COLO668 (cell line): ENCODE results near the gene NTHL1.
"Not testable (repeated sequence)": the region's sequence is repeated elsewhere in the genome, so short reads cannot be mapped to it uniquely, and the experiment has no call there.

Experiments
- DNase-seq: peaks from one replicate; lab custom pipeline; 2025; ENCODE audit not compliant: unreplicated experiment; lab: John Stamatoyannopoulos, UW

NTHL1 gene

DNA sequence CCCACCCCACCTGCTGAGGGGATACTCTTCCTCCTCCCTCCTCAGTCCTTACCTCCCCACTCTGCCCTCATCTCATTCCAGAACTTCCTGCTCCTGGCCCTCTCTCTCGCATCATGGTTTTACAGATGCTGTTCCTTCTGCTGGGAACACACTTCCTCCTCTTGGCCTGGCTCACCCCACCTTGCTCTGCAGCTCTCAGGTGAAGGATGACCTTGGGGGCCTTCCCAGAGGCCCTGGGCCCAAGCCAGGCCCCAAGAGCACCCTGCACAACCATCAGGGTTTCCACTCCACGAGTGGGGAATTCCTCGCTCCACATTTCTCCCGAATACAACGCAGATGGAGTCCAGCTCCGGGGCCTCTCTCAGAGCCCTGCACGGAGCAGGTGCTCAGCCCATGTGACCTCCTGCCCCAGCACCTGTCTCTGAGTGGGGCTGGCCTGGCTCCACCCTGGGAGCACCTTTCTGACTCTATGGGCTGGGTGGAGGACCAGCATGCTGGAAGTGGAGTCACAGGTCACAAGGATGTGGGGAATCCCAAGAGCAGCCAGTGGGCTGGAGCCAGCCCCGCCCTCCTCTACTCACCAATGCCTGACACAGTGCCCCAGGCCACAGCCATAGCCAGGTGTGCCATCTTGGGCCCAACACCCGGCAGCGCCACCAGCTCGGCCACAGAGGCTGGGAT is 4.5 kb downstream of the NTHL1 start:
- peak; percentile 93 for DNase-seq

- DNase-seq, result peak; percentile 98
Observed at GRCh38 chr16:2042171-2042985, 5.3 kb downstream of the NTHL1 start.

GRCh38 chr16:2040787-2041522 is 6.7 kb downstream of the NTHL1 start:
- peak; percentile 74 for DNase-seq

- peak; percentile 30 for DNase-seq
Observed at GRCh38 chr16:2040041-2040786, 7.4 kb downstream of the NTHL1 start.

- peak; percentile 92 for DNase-seq
Observed at GRCh38 chr16:2039274-2040031, 8.2 kb downstream of the NTHL1 start.

DNA sequence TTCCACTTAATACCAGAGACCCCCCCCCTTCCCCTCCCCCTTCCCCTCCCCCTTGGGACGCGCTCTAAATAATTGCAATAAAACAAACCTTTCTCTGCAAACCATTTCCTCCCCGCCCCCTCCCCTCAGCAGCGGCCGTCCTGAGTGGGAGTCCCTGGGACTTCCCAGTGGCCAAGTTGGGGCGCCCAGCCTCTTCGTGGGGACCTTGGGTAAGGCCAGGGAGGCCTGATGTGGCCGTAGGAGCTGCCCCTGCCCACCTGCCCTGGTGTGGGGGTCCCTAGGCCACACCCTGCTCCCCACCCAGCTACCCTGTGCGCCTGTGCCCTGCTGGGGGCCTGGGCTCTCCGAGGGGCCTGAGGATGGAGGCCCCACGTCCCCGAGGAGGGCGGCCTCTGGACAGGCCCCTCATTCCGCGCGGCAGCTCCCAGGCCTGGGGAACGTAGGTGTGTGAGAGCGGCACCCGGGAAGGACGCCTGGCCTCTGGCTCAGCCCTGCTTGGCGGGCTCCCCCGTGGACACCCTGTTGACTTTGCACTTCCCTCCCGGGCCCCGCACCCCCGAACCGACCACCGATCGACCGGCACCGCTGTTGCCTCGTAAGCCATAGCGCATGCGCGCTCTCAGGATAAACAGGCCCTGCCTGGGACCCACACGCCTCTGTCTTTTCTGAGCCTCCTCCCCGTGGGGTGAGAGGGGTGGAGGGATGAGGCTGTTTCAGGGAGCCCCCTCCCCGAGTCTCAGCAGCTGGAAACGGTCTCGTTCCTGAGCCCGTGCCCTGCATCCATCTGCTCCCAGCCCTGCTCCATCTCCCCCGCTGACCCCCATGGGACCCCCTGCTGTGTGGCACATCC is 9.0 kb downstream of the NTHL1 start:
- peak; percentile 19 for DNase-seq

- no peak for DNase-seq
Observed at GRCh38 chr16:2037647-2038381, 9.8 kb downstream of the NTHL1 start.

DNA sequence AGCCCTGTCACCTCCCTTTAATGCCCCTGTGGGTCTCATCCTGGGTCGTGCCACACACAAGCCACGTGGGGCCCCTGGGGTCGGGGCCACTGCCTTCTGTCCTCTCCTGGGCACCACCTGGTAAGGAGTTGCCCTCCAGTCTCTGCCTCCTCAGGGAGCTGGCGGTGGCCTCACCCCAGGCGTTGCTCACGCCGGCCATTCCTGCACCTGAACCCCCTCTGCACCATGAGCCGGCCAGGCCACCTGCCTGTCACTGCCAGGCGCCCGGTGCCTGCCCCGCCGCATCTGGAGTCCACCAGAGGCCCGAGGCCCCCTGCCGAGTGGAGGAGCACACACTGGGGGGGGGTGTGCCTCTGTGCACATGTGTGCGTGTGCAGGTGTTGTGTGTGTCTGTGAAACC is 10.5 kb downstream of the NTHL1 start:
- DNase-seq, result peak; percentile 59

GRCh38 chr16:2036200-2036966 is 11.3 kb downstream of the NTHL1 start:
- peak; percentile 75 for DNase-seq

DNA sequence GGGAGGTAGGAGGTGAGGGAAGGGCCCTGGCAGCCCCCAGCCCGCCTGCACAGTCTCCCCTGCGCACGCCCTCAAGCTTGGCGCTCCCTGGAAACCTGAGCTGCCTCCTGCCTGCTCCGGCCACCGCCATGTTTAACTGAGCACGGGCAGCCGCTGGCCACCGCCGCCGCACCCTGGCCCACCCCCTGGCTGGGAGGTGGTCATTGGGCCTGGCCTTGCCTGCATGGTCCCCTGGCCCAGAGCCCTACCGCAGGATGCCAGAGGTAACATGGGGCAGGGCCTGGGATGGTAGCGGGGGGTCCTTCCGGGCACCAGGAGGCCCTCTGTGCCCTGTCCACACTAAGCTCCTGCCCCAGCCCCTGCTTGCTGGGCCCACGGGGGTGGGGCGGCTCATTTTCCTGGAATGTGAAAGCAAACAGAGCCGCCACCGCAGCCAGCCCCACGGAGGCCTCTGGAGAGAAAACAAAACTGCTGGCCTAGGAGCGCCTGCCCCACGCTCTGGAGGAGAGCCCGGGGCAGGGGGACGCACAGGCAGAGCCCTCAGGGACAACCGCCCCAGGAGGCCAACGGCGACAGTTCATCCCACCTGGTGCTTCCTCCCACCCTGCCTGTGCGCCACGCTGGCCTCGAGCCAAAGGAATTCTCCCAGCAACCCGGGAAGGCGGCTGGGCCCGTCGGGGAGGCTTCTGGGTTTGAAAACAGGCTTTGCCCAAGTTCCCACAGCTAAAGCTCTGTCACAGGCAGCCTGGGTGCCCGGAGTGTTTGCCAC is 12.0 kb downstream of the NTHL1 start:
- DNase-seq, result peak; percentile 93

DNA sequence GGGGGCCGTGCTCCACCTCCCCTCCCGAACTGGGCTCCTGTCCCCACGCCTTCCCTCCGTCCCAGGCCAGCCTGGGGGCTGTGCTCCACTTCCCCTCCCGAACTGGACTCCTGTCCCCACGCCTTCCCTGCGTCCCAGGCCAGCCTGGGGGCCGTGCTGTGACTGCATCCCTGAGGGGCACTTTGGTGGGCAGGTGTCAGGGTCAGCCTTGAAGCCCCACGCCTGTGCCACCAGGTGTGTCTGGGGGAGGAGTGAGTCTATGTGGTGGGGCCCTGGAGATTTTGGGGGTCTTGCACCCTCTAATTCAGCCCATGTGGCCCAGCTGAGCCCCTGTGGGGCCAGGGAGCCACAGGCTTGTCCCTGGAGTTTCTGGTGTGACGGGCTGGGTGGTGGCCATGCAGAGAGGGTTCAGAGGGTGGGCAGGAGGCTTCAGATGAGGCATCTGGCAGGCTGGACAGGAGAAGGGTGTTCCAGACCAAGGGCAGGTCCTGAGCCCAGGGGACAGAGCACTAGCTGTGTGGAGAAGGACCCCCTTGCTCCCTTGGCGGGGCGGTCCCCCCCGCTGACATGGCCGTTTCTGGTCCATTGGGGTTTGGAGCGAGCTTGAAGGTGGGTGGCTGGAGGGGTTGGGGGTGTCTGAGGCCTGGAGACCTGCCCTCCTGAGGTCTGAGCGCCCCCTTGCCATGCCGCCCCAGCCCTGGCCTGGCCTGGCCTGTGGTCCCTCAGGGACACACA is 12.8 kb downstream of the NTHL1 start:
- DNase-seq, result no peak

GRCh38 chr16:2033909-2034695 is 13.5 kb downstream of the NTHL1 start:
- DNase-seq, result not testable (repeated sequence)

GRCh38 chr16:2033057-2033908 is 14.4 kb downstream of the NTHL1 start:
- DNase-seq, result peak; percentile 48

GRCh38 chr16:2032285-2033056 is 15.2 kb downstream of the NTHL1 start:
- no peak for DNase-seq
